ENCODE data around the gene OR5H1. TPM values are rescaled to one million over a fixed set of nuclear protein-coding genes. Genes with fewer than 3 reads are reported as not detected.
A peak's percentile ranks its signal among the peaks of the same experiment; 100 is the strongest.

OR5H1 gene
- total and polyA plus RNA-seq, 8 donors, result not detected

- intact Hi-C loops (cut with DNase I), result no loop called here
- H3K27ac ChIP-seq, result no peak overlapping the region
- 34 to 37% methylated on average over 1 of the region's 1 CpG for WGBS, 2 donors
- H3K36me3 ChIP-seq, result no peaks in the 10 kb centered on the region
- TF ChIP-seq CTCF (IDR thresholded peaks at IDR 0.05), result no peak
- ATAC-seq (no peak), FAIRE-seq (no peak), DNase-seq (no peak)
- H3K4me1 ChIP-seq, result no peaks in the 10 kb centered on the region
- H3K9me3 ChIP-seq, result no peaks in the 10 kb centered on the region
- no peaks in the 10 kb centered on the region for H3K27me3 ChIP-seq
- no peak overlapping the region for H3K4me3 ChIP-seq
Measured at GRCh38 chr3:98108162-98108561, 22.4 kb upstream of the OR5H1 start.

DNA sequence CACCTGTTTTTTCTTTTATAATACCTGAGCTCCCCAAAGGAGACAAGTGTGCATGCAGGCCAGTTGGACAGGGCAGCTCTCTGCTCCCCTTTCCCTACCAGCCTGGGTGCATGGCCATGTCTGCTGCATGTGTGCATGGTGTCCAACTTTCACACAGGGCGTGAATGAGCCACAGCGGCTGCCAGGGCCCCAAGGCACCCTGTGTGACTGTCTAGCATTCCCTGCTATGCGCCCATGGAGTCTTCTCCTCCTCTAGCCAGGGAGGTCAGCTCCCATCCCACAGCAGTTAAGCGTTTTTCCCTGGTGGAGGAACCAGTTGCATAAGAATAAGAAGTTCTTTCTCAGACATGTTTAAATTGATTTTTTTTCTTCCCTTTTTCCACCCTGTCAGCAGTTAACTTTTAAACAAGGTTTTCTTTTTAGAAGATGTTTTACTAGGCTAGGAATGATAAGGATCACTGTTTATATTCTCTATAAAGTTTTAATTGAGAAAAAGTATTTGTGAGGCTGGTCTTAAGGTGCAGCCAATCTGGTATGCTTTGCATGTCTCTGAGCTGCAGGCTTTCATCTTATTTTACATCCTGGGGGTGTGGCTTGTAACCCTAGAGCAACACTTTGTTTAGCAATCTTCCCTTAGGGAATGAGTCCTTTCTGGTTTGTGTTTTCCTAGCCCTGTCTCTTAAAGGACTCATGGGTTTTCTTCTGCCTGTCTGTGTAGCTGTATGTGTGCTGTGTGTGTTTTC lies 20.5 kb upstream of the OR5H1 start:
- no peak overlapping the region for H3K27ac ChIP-seq
- no peak for TF ChIP-seq CTCF (IDR thresholded peaks at IDR 0.05)
- no peak overlapping the region for H3K4me3 ChIP-seq
- H3K36me3 ChIP-seq, result no peaks in the 10 kb centered on the region
- DNase-seq (peak in 1 of 6 donors; percentile 24), FAIRE-seq (no peak), ATAC-seq (no peak)
- no peaks in the 10 kb centered on the region for H3K27me3 ChIP-seq
- H3K9me3 ChIP-seq, result no peaks in the 10 kb centered on the region
- WGBS, 2 donors, result 52 to 74% methylated on average over 4 of the region's 4 CpGs
- no peaks in the 10 kb centered on the region for H3K4me1 ChIP-seq
- intact Hi-C loops (cut with DNase I), result no loop called here

- H3K4me1 ChIP-seq, result no peaks in the 10 kb centered on the region
- H3K27ac ChIP-seq, result no peak overlapping the region
- TF ChIP-seq CTCF (IDR thresholded peaks at IDR 0.05), result no peak
- intact Hi-C loops (cut with DNase I), result no loop called here
- no peaks in the 10 kb centered on the region for H3K27me3 ChIP-seq
- H3K9me3 ChIP-seq, result no peaks in the 10 kb centered on the region
- H3K36me3 ChIP-seq, result no peaks in the 10 kb centered on the region
- H3K4me3 ChIP-seq, result no peak overlapping the region
- DNase-seq (no peak), FAIRE-seq (no peak), ATAC-seq (no peak)
Measured at GRCh38 chr3:98110550-98110908, 20.0 kb upstream of the OR5H1 start.

- no peaks in the 10 kb centered on the region for H3K36me3 ChIP-seq
- H3K27me3 ChIP-seq, result no peaks in the 10 kb centered on the region
- TF ChIP-seq CTCF (IDR thresholded peaks at IDR 0.05), result no peak
- H3K27ac ChIP-seq, result no peak overlapping the region
- no peaks in the 10 kb centered on the region for H3K4me1 ChIP-seq
- H3K4me3 ChIP-seq, result no peak overlapping the region
- H3K9me3 ChIP-seq, result no peaks in the 10 kb centered on the region
- WGBS, 2 donors, result 33 to 35% methylated on average over 3 of the region's 3 CpGs
- intact Hi-C loops (cut with DNase I), result no loop called here
- DNase-seq (no peak), FAIRE-seq (no peak), ATAC-seq (no peak)
Measured at GRCh38 chr3:98114264-98114663, 16.3 kb upstream of the OR5H1 start.

DNA sequence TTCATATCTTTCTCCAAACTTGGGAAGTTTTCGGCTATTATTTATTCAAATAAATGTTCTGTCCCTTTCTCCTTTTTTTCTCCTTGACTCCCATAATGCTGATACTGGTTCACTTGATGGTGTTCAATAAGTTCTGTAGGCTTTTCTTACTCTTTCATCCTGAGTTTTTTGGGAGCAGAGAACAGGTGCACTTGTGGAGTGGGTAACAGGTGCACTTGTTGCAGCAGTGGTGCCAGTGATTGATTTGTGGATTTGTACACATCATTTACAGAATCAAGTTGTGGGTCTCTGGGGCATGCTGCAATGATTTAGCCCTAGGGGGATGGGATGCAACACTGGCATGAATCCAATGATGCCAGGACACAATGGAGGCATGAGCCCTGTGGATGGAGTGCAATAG lies 14.8 kb upstream of the OR5H1 start:
- no peaks in the 10 kb centered on the region for H3K27me3 ChIP-seq
- FAIRE-seq (no peak), DNase-seq (no peak), ATAC-seq (no peak)
- WGBS, 2 donors, result 85 to 90% methylated on average over 1 of the region's 1 CpG
- no peaks in the 10 kb centered on the region for H3K36me3 ChIP-seq
- no peak for TF ChIP-seq CTCF (IDR thresholded peaks at IDR 0.05)
- intact Hi-C loops (cut with DNase I), result no loop called here
- H3K9me3 ChIP-seq, result no peaks in the 10 kb centered on the region
- no peaks in the 10 kb centered on the region for H3K4me1 ChIP-seq
- H3K27ac ChIP-seq, result no peak overlapping the region
- no peak overlapping the region for H3K4me3 ChIP-seq
